ENCODE measurements around the gene SCAMP5.

SCAMP5 gene

GRCh38 chr15:75008221-75008625 lies 12.9 kb downstream of the SCAMP5 start:
- TF ChIP-seq MAX (IDR thresholded peaks at IDR 0.05) (no peak), TAF1 (IDR thresholded peaks at IDR 0.05; ENCODE audit: low read depth) (no peak), TCF12 (IDR thresholded peaks at IDR 0.05; ENCODE audit: low read depth) (no peak), FOXM1 (IDR thresholded peaks at IDR 0.05; ENCODE audit: borderline replicate concordance, low read depth) (no peak), USF1 (IDR thresholded peaks at IDR 0.05) (no peak), ZBTB7A (IDR thresholded peaks at IDR 0.05; ENCODE audit: low read depth) (no peak), RAD21 (IDR thresholded peaks at IDR 0.05; ENCODE audit: low read depth) (no peak), NFIC (IDR thresholded peaks at IDR 0.05) (no peak), EP300 (IDR thresholded peaks at IDR 0.05; ENCODE audit: borderline replicate concordance) (no peak), CEBPB (IDR thresholded peaks at IDR 0.05) (no peak), YY1 (IDR thresholded peaks at IDR 0.05; ENCODE audit: low read depth) (no peak), REST (IDR thresholded peaks at IDR 0.05; ENCODE audit: low read depth) (no peak), TEAD4 (IDR thresholded peaks at IDR 0.05) (no peak), EGR1 (IDR thresholded peaks at IDR 0.05) (no peak), CREB1 (IDR thresholded peaks at IDR 0.05; ENCODE audit: low read depth) (no peak)

GRCh38 chr15:75008629-75009326 lies 13.4 kb downstream of the SCAMP5 start:
- no peak for TF ChIP-seq EP300 (IDR thresholded peaks at IDR 0.05; ENCODE audit: borderline replicate concordance)

- TF ChIP-seq ZBTB7A (IDR thresholded peaks at IDR 0.05; ENCODE audit: low read depth) (no peak), YY1 (IDR thresholded peaks at IDR 0.05; ENCODE audit: low read depth) (no peak), TEAD4 (IDR thresholded peaks at IDR 0.05) (no peak), TAF1 (IDR thresholded peaks at IDR 0.05; ENCODE audit: low read depth) (no peak), NFIC (IDR thresholded peaks at IDR 0.05) (no peak), FOXM1 (IDR thresholded peaks at IDR 0.05; ENCODE audit: borderline replicate concordance, low read depth) (no peak), CEBPB (IDR thresholded peaks at IDR 0.05) (no peak), USF1 (IDR thresholded peaks at IDR 0.05) (no peak), EP300 (IDR thresholded peaks at IDR 0.05; ENCODE audit: borderline replicate concordance) (no peak), RAD21 (IDR thresholded peaks at IDR 0.05; ENCODE audit: low read depth) (no peak), MAX (IDR thresholded peaks at IDR 0.05) (no peak), CREB1 (IDR thresholded peaks at IDR 0.05; ENCODE audit: low read depth) (no peak), EGR1 (IDR thresholded peaks at IDR 0.05) (no peak), TCF12 (IDR thresholded peaks at IDR 0.05; ENCODE audit: low read depth) (no peak), REST (IDR thresholded peaks at IDR 0.05; ENCODE audit: low read depth) (no peak)
Measured at GRCh38 chr15:75016431-75016830, 21.1 kb downstream of the SCAMP5 start.

- TF ChIP-seq ZBTB7A (IDR thresholded peaks at IDR 0.05; ENCODE audit: low read depth) (no peak), CREB1 (IDR thresholded peaks at IDR 0.05; ENCODE audit: low read depth) (no peak), REST (IDR thresholded peaks at IDR 0.05; ENCODE audit: low read depth) (no peak), TCF12 (IDR thresholded peaks at IDR 0.05; ENCODE audit: low read depth) (no peak), CEBPB (IDR thresholded peaks at IDR 0.05) (no peak), TEAD4 (IDR thresholded peaks at IDR 0.05) (no peak), RAD21 (IDR thresholded peaks at IDR 0.05; ENCODE audit: low read depth) (no peak), YY1 (IDR thresholded peaks at IDR 0.05; ENCODE audit: low read depth) (no peak), EGR1 (IDR thresholded peaks at IDR 0.05) (no peak), EP300 (IDR thresholded peaks at IDR 0.05; ENCODE audit: borderline replicate concordance) (no peak), NFIC (IDR thresholded peaks at IDR 0.05) (no peak), MAX (IDR thresholded peaks at IDR 0.05) (no peak), USF1 (IDR thresholded peaks at IDR 0.05) (no peak), FOXM1 (IDR thresholded peaks at IDR 0.05; ENCODE audit: borderline replicate concordance, low read depth) (no peak), TAF1 (IDR thresholded peaks at IDR 0.05; ENCODE audit: low read depth) (no peak)
Measured at GRCh38 chr15:75019916-75020315, 24.6 kb downstream of the SCAMP5 start.

All from Ishikawa (cell line).